Hematopoietic multipotent progenitor cell treated with erythropoietin and hydrocortisone succinate and interleukin-3 and kit ligand, for 17 days (in vitro differentiated cells): Measurements from ENCODE around the gene CCT5.
"Not testable (repeated sequence)": the region's sequence is repeated elsewhere in the genome, so short reads cannot be mapped to it uniquely, and the experiment has no call there.

Experiments
- DNase-seq: peaks from one replicate; pipeline ENCODE4 v3.0.0-alpha.2; 2015; ENCODE audit warnings: low spot score

Gene CCT5

GRCh38 chr5:10246761-10247160 lies 3.3 kb upstream of the CCT5 start:
- no peak for DNase-seq

GRCh38 chr5:10247217-10247616 lies 2.9 kb upstream of the CCT5 start:
- DNase-seq = not testable (repeated sequence)

GRCh38 chr5:10248378-10249260 lies 1.5 kb upstream of the CCT5 start:
- no peak for DNase-seq

- DNase-seq = no peak
Observed at GRCh38 chr5:10250806-10251276, 761 bp downstream of the CCT5 start.

- DNase-seq = no peak
Observed at GRCh38 chr5:10251405-10251804, 1.3 kb downstream of the CCT5 start.

GRCh38 chr5:10253390-10253789 lies 3.3 kb downstream of the CCT5 start:
- no peak for DNase-seq

GRCh38 chr5:10254686-10255085 lies 4.6 kb downstream of the CCT5 start:
- DNase-seq = no peak

- no peak for DNase-seq
Observed at GRCh38 chr5:10257870-10258269, 7.8 kb downstream of the CCT5 start.

- no peak for DNase-seq
Observed at GRCh38 chr5:10259899-10260298, 9.8 kb downstream of the CCT5 start.

GRCh38 chr5:10261065-10261464 lies 11.0 kb downstream of the CCT5 start:
- DNase-seq = no peak

- DNase-seq = no peak
Observed at GRCh38 chr5:10262121-10262774, 12.2 kb downstream of the CCT5 start.

- DNase-seq = no peak
Observed at GRCh38 chr5:10262995-10263394, 12.9 kb downstream of the CCT5 start.

GRCh38 chr5:10264604-10265003 lies 14.5 kb downstream of the CCT5 start:
- no peak for DNase-seq

- DNase-seq = no peak
Observed at GRCh38 chr5:10265245-10266109, 15.4 kb downstream of the CCT5 start.

GRCh38 chr5:10266137-10266536 lies 16.1 kb downstream of the CCT5 start:
- DNase-seq = no peak

- no peak for DNase-seq
Observed at GRCh38 chr5:10266839-10267238, 16.8 kb downstream of the CCT5 start.

GRCh38 chr5:10268100-10268499 lies 18.0 kb downstream of the CCT5 start:
- no peak for DNase-seq

- DNase-seq = no peak
Observed at GRCh38 chr5:10272053-10272874, 22.2 kb downstream of the CCT5 start.

- not testable (repeated sequence) for DNase-seq
Observed at GRCh38 chr5:10272875-10273209, 22.8 kb downstream of the CCT5 start.

GRCh38 chr5:10275460-10275859 lies 25.4 kb downstream of the CCT5 start:
- no peak for DNase-seq

- DNase-seq = no peak
Observed at GRCh38 chr5:10275991-10276390, 25.9 kb downstream of the CCT5 start.

GRCh38 chr5:10276691-10277090 lies 26.6 kb downstream of the CCT5 start:
- DNase-seq = no peak
